Adipocyte (in vitro differentiated cells): ENCODE results near the gene ARHGDIG.
"Not testable (repeated sequence)": the region's sequence is repeated elsewhere in the genome, so short reads cannot be mapped to it uniquely, and the experiment has no call there.

Experiments used
- DNase-seq: peaks from one replicate; pipeline ENCODE4 v3.0.0-alpha.2; 2015; ENCODE audit warnings: low read depth
- H3K27me3 ChIP-seq: replicated peaks from 2 replicates; pipeline ENCODE4 v1.7.0; 2013; ENCODE audit warnings: mild to moderate bottlenecking, low read length, moderate library complexity; ENCODE audit not compliant: control insufficient read depth, insufficient read depth
- H3K36me3 ChIP-seq: 2 replicates; pipeline ENCODE4 v1.7.0; 2013; ENCODE audit warnings: low read length, mild to moderate bottlenecking, moderate library complexity; ENCODE audit not compliant: control insufficient read depth, insufficient read depth, severe bottlenecking
- H3K4me1 ChIP-seq: 2 replicates; pipeline ENCODE4 v1.7.0; 2013; ENCODE audit warnings: mild to moderate bottlenecking, low read length, moderate library complexity; ENCODE audit not compliant: control insufficient read depth, insufficient read depth
- H3K4me3 ChIP-seq: 2 replicates; pipeline ENCODE4 v1.7.0; 2013; ENCODE audit warnings: mild to moderate bottlenecking, low read length, moderate library complexity
- H3K9ac ChIP-seq: 2 replicates; pipeline ENCODE4 v1.7.0; 2013; ENCODE audit warnings: mild to moderate bottlenecking, low read length, moderate library complexity
- H3K9me3 ChIP-seq: 2 replicates; pipeline ENCODE4 v1.7.0; 2013; ENCODE audit warnings: mild to moderate bottlenecking, low read length, moderate library complexity; ENCODE audit not compliant: control insufficient read depth

Gene ARHGDIG

GRCh38 chr16:322476-323143 is 42.2 kb downstream of the ARHGDIG start:
- no peak overlapping the region for H3K4me3 ChIP-seq
- peaks cover under 1% of the 10 kb centered on the region for H3K4me1 ChIP-seq
- no peaks in the 10 kb centered on the region for H3K9me3 ChIP-seq
- H3K36me3 ChIP-seq = peaks cover 11% of the 10 kb centered on the region
- H3K27me3 ChIP-seq = no peaks in the 10 kb centered on the region
- no peak overlapping the region for H3K9ac ChIP-seq
- no peak for DNase-seq

GRCh38 chr16:324201-324450 is 43.7 kb downstream of the ARHGDIG start:
- Histone ChIP-seq H3K36me3 (no peaks in the 10 kb centered on the region), H3K4me3 (no peak overlapping the region), H3K9ac (no peak overlapping the region), H3K27me3 (no peaks in the 10 kb centered on the region), H3K9me3 (no peaks in the 10 kb centered on the region), H3K4me1 (peaks cover 6% of the 10 kb centered on the region)
- no peak for DNase-seq

- no peak overlapping the region for H3K4me3 ChIP-seq
- H3K36me3 ChIP-seq = no peaks in the 10 kb centered on the region
- H3K4me1 ChIP-seq = peaks cover 6% of the 10 kb centered on the region
- no peak for DNase-seq
- H3K27me3 ChIP-seq = no peaks in the 10 kb centered on the region
- no peaks in the 10 kb centered on the region for H3K9me3 ChIP-seq
- no peak overlapping the region for H3K9ac ChIP-seq
Measured at GRCh38 chr16:324451-325334, 44.3 kb downstream of the ARHGDIG start.

GRCh38 chr16:325375-326145 is 45.2 kb downstream of the ARHGDIG start:
- Histone ChIP-seq H3K9me3 (no peaks in the 10 kb centered on the region), H3K27me3 (no peaks in the 10 kb centered on the region), H3K36me3 (no peaks in the 10 kb centered on the region), H3K4me3 (no peak overlapping the region), H3K4me1 (peaks cover 13% of the 10 kb centered on the region), H3K9ac (no peak overlapping the region)
- DNase-seq = no peak

GRCh38 chr16:330741-331140 is 50.4 kb downstream of the ARHGDIG start:
- Histone ChIP-seq H3K4me1 (peaks cover 27% of the 10 kb centered on the region), H3K27me3 (no peaks in the 10 kb centered on the region), H3K9ac (peak overlapping the region; percentile 53), H3K36me3 (no peaks in the 10 kb centered on the region), H3K9me3 (no peaks in the 10 kb centered on the region), H3K4me3 (no peak overlapping the region)
- no peak for DNase-seq

GRCh38 chr16:331181-331814 is 50.9 kb downstream of the ARHGDIG start:
- not testable (repeated sequence) for H3K4me3 ChIP-seq, H3K9me3 ChIP-seq, H3K27me3 ChIP-seq, H3K36me3 ChIP-seq, DNase-seq
- peak overlapping the region; percentile 53 for H3K9ac ChIP-seq
- H3K4me1 ChIP-seq = peaks cover 27% of the 10 kb centered on the region
